Naive thymus-derived CD8-positive, alpha-beta T cell (primary cell): ENCODE data around the gene NEK6. TPM values are rescaled to one million over a fixed set of nuclear protein-coding genes. Genes with fewer than 3 reads are reported as not detected.

ENCODE experiments used
- ATAC-seq, 2 donors: fragments of 150-1000 bp; cut with Tn5 transposase in 1 of 2; sonication (Bioruptor Pico), chemical (Tn5 transposase) in 1 of 2; 1 replicate in 1 of 2; 2 replicates in 1 of 2; pipeline ENCODE4 v1.10.0; 2021; ENCODE audit warnings: mild to moderate bottlenecking in 2 of 2, moderate library complexity in 2 of 2
- POLR2A ChIA-PET: fragments of 350-600 bp; sonication (Branson Sonifier 250); formaldehyde crosslinking; loops from one replicate; lab custom pipeline; 2021; ENCODE audit warnings: antibody characterized with exemption; lab: Charles Lee
- DNase-seq, 10 donors: peaks; one replicate each; pipeline versions ENCODE4 v3.0.0 to v3.0.0-alpha.2; 2020 to 2022
- H3K27ac Mint-ChIP-seq, 10 donors: one replicate each; pipeline ENCODE4 v1.8.0; 2020 to 2022; ENCODE audit warnings: mild to moderate bottlenecking in 10 of 10, mixed read lengths in 10 of 10, moderate library complexity in 4 of 10, inconsistent platforms in 1 of 10
- H3K27me3 Mint-ChIP-seq, 5 donors: one replicate each; pipeline ENCODE4 v1.8.0; 2021 to 2022; ENCODE audit warnings: mixed read lengths in 5 of 5
- H3K36me3 Mint-ChIP-seq, 3 donors: one replicate each; pipeline ENCODE4 v1.8.0; 2020 to 2022; ENCODE audit warnings: mixed read lengths in 3 of 3, mild to moderate bottlenecking in 2 of 3, inconsistent platforms in 1 of 3
- H3K4me1 Mint-ChIP-seq, 4 donors: one replicate each; pipeline ENCODE4 v1.8.0; 2021 to 2022; ENCODE audit warnings: mixed read lengths in 4 of 4
- H3K4me3 Mint-ChIP-seq, 10 donors: one replicate each; pipeline ENCODE4 v1.8.0; 2020 to 2022; ENCODE audit warnings: mild to moderate bottlenecking in 10 of 10, mixed read lengths in 10 of 10, moderate library complexity in 6 of 10, inconsistent platforms in 1 of 10
- H3K9me3 Mint-ChIP-seq, 9 donors: one replicate each; pipeline ENCODE4 v1.8.0; 2020 to 2022; ENCODE audit warnings: mixed read lengths in 9 of 9, mild to moderate bottlenecking in 3 of 9, inconsistent platforms in 1 of 9, moderate library complexity in 1 of 9
- polyA plus RNA-seq, 3 donors: library from polyadenylated mRNA; unstranded; fragments of 300-500 nt; fragmentation: Illumina TruSeq; gene quantifications; one replicate each; pipeline ENCODE4 v1.2.3, GENCODE V29; 2021
- total RNA-seq, 8 experiments: library from RNA in 2 of 8; stranded (reverse) in 2 of 8; gene quantifications; one replicate each; pipeline ENCODE4 v1.2.3 and lab custom pipeline; 2021 to 2026

NEK6 gene
- total and polyA plus RNA-seq, 5 experiments from 2014 or later, result 0.37 to 1.7 (median 1.0) TPM; not detected in 1

DNA sequence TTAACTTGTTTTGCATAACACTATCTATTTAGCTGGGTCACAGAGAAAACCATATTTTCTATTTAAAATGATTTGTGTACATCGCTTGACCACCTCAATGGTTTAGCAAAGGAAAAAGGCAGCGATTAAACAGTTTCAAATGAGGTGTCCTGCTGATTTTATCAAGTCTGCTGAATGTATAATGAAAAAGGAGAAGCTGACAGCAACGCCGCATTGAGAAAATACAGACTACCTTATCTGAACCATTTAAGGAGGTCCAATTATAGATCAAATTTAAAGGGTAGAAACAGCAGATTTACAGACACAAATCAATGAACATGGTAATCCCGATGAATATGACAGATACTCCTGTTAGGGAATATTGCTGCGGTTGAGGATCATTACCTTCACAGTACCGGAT lies 127.9 kb downstream of the NEK6 start:
- Mint-ChIP-seq H3K9me3 (no peaks in the 10 kb centered on the region), H3K27me3 (no peaks in the 10 kb centered on the region), H3K4me3 (no peak overlapping the region), H3K4me1 (peaks cover 24 to 45% (median 37%) of the 10 kb centered on the region in 4 donors), H3K27ac (peak overlapping the region in 1 of 10 donors; percentile 69), H3K36me3 (peaks cover 0 to 60% (median 21%) of the 10 kb centered on the region in 3 donors)
- POLR2A ChIA-PET, result no interaction called here
- ATAC-seq (no peak), DNase-seq (no peak)

- H3K4me3 Mint-ChIP-seq, result no peak overlapping the region
- no peaks in the 10 kb centered on the region for H3K9me3 Mint-ChIP-seq
- DNase-seq, result no peak
- no peaks in the 10 kb centered on the region for H3K27me3 Mint-ChIP-seq
- peak overlapping the region in 3 of 10 donors; percentile 51 to 66 (median 57) for H3K27ac Mint-ChIP-seq
- H3K36me3 Mint-ChIP-seq, result peaks cover 0 to 62% (median 21%) of the 10 kb centered on the region in 3 donors
- POLR2A ChIA-PET, result no interaction called here
- H3K4me1 Mint-ChIP-seq, result peaks cover 27 to 51% (median 43%) of the 10 kb centered on the region in 4 donors
- no peak for ATAC-seq
Measured at GRCh38 chr9:124386201-124386600, 128.5 kb downstream of the NEK6 start.

GRCh38 chr9:124388275-124389048 lies 130.7 kb downstream of the NEK6 start:
- Mint-ChIP-seq H3K27ac (peak overlapping the region in 7 of 10 donors; percentile 7 to 63 (median 44)), H3K27me3 (no peaks in the 10 kb centered on the region), H3K4me3 (no peak overlapping the region), H3K9me3 (no peaks in the 10 kb centered on the region), H3K4me1 (peaks cover 26 to 70% (median 58%) of the 10 kb centered on the region in 4 donors), H3K36me3 (peaks cover 0 to 55% (median 9%) of the 10 kb centered on the region in 3 donors)
- POLR2A ChIA-PET, result no interaction called here
- no peak for ATAC-seq
- DNase-seq, result no peak

GRCh38 chr9:124389146-124389939 lies 131.6 kb downstream of the NEK6 start:
- Mint-ChIP-seq H3K4me1 (peaks cover 30 to 78% (median 65%) of the 10 kb centered on the region in 4 donors), H3K9me3 (no peaks in the 10 kb centered on the region), H3K36me3 (peaks cover 0 to 55% (median under 1%) of the 10 kb centered on the region in 3 donors), H3K27me3 (no peaks in the 10 kb centered on the region), H3K27ac (peak overlapping the region in 7 of 10 donors; percentile 18 to 53 (median 29)), H3K4me3 (peak overlapping the region in 1 of 10 donors; percentile 8)
- ATAC-seq (no peak), DNase-seq (no peak)
- POLR2A ChIA-PET, result no interaction called here

GRCh38 chr9:124390794-124391658 lies 133.3 kb downstream of the NEK6 start:
- peaks cover 33 to 84% (median 76%) of the 10 kb centered on the region in 4 donors for H3K4me1 Mint-ChIP-seq
- H3K27ac Mint-ChIP-seq, result peak overlapping the region in 1 of 10 donors; percentile 51
- DNase-seq (no peak), ATAC-seq (no peak)
- no peak overlapping the region for H3K4me3 Mint-ChIP-seq
- POLR2A ChIA-PET, result no interaction called here
- no peaks in the 10 kb centered on the region for H3K9me3 Mint-ChIP-seq
- H3K27me3 Mint-ChIP-seq, result no peaks in the 10 kb centered on the region
- H3K36me3 Mint-ChIP-seq, result peaks cover 0 to 55% (median 0%) of the 10 kb centered on the region in 3 donors

- H3K36me3 Mint-ChIP-seq, result peaks cover 0 to 54% (median 0%) of the 10 kb centered on the region in 3 donors
- POLR2A ChIA-PET, result no interaction called here
- ATAC-seq, result no peak
- H3K27ac Mint-ChIP-seq, result no peak overlapping the region
- H3K27me3 Mint-ChIP-seq, result no peaks in the 10 kb centered on the region
- no peaks in the 10 kb centered on the region for H3K9me3 Mint-ChIP-seq
- no peak for DNase-seq
- H3K4me1 Mint-ChIP-seq, result peaks cover 35 to 79% (median 77%) of the 10 kb centered on the region in 4 donors
- H3K4me3 Mint-ChIP-seq, result no peak overlapping the region
Measured at GRCh38 chr9:124392254-124392870, 134.6 kb downstream of the NEK6 start.

- Mint-ChIP-seq H3K9me3 (no peaks in the 10 kb centered on the region), H3K4me1 (peaks cover 34 to 75% (median 72%) of the 10 kb centered on the region in 4 donors), H3K27ac (no peak overlapping the region), H3K4me3 (no peak overlapping the region), H3K27me3 (no peaks in the 10 kb centered on the region), H3K36me3 (peaks cover 0 to 60% (median 0%) of the 10 kb centered on the region in 3 donors)
- DNase-seq (no peak), ATAC-seq (no peak)
- POLR2A ChIA-PET, result no interaction called here
Measured at GRCh38 chr9:124392871-124393460, 135.2 kb downstream of the NEK6 start.

- POLR2A ChIA-PET, result interaction anchor here (0.6 kb wide), 1 partner anchor 71 kb away, joined by 4 read pairs; no protein-coding TSS in a partner anchor
Measured at GRCh38 chr9:124394167-124394566, 136.4 kb downstream of the NEK6 start.

DNA sequence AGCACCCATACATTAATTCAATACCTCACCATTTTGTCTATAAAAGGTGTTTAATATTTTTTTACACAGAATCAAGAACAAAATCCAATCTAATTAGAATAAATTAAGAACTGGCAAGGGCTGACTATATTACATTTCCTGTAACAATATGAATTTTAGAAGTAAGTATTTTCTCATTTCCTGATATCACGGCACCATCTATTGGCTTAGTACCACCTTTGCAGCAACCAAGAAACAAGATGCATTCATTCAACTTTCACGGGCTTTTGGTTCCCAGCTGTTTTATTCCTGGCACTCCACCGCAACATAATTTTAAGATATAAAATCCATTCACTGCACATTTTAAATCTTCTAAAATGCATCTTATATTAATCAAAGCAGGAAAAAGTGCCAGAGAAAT lies 136.8 kb downstream of the NEK6 start:
- H3K27me3 Mint-ChIP-seq, result no peaks in the 10 kb centered on the region
- H3K4me3 Mint-ChIP-seq, result no peak overlapping the region
- no peaks in the 10 kb centered on the region for H3K9me3 Mint-ChIP-seq
- H3K27ac Mint-ChIP-seq, result no peak overlapping the region
- DNase-seq (no peak), ATAC-seq (no peak)
- POLR2A ChIA-PET, result no interaction called here
- peaks cover 0 to 69% (median 0%) of the 10 kb centered on the region in 3 donors for H3K36me3 Mint-ChIP-seq
- peaks cover 29 to 71% (median 63%) of the 10 kb centered on the region in 4 donors for H3K4me1 Mint-ChIP-seq

More at GRCh38 chr9:124394167-124394566, 136.4 kb downstream of the NEK6 start:
- no peak overlapping the region for H3K4me3 Mint-ChIP-seq
- no peaks in the 10 kb centered on the region for H3K9me3 Mint-ChIP-seq
- no peak for DNase-seq
- H3K36me3 Mint-ChIP-seq, result peaks cover 0 to 69% (median 0%) of the 10 kb centered on the region in 3 donors
- peak overlapping the region in 1 of 10 donors; percentile 5 for H3K27ac Mint-ChIP-seq
- H3K27me3 Mint-ChIP-seq, result no peaks in the 10 kb centered on the region
- no peak for ATAC-seq
- peaks cover 29 to 72% (median 66%) of the 10 kb centered on the region in 4 donors for H3K4me1 Mint-ChIP-seq

DNA sequence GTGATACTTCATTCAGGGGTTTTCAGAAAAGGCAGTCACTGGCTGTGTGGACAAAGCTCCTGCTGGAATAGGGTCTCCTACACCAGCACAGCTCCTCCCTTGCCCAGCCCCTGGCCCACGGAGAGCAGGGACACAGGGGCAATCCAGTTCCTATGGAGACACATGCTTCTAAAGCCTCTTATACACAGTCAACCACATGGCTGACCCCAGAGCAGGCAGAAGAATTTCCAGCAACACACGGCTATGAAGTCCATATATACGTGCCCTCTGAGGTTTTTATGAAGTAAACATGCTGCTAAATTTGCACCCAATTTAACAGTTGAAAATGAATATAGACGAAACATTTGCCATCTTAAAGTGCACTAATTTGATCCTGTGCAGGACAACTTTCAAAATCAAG lies 138.1 kb downstream of the NEK6 start:
- Mint-ChIP-seq H3K27ac (no peak overlapping the region), H3K4me1 (peaks cover 25 to 68% (median 61%) of the 10 kb centered on the region in 4 donors), H3K4me3 (no peak overlapping the region), H3K36me3 (peaks cover 4 to 78% (median 4%) of the 10 kb centered on the region in 3 donors), H3K9me3 (no peaks in the 10 kb centered on the region), H3K27me3 (no peaks in the 10 kb centered on the region)
- POLR2A ChIA-PET, result no interaction called here
- DNase-seq (no peak), ATAC-seq (no peak)

- Mint-ChIP-seq H3K27ac (peak overlapping the region in 1 of 10 donors; percentile 58), H3K4me3 (no peak overlapping the region), H3K36me3 (peaks cover 4 to 86% (median 6%) of the 10 kb centered on the region in 3 donors), H3K9me3 (no peaks in the 10 kb centered on the region), H3K27me3 (no peaks in the 10 kb centered on the region), H3K4me1 (peaks cover 28 to 66% (median 44%) of the 10 kb centered on the region in 4 donors)
- POLR2A ChIA-PET, result no interaction called here
- ATAC-seq (no peak), DNase-seq (no peak)
Measured at GRCh38 chr9:124398191-124398935, 140.6 kb downstream of the NEK6 start.
